ENCODE results near the gene TXNIP.

TXNIP gene

GRCh38 chr1:145963265-145964019, 32.9 kb downstream of the TXNIP start:
- no peak for DNase-seq (ENCODE audit: low read depth in 2 of 2)

GRCh38 chr1:145962157-145963102, 33.9 kb downstream of the TXNIP start:
- no peak for DNase-seq (ENCODE audit: low read depth in 2 of 2)

- DNase-seq (ENCODE audit: low read depth in 2 of 2): peak in 1 of 2 donors; percentile 57
These were observed 34.8 kb downstream of the TXNIP start for GRCh38 chr1:145961425-145962156.

- no peak for DNase-seq (ENCODE audit: low read depth in 2 of 2)
These were observed 35.3 kb downstream of the TXNIP start for GRCh38 chr1:145961109-145961424.

GRCh38 chr1:145960468-145961108, 35.8 kb downstream of the TXNIP start:
- DNase-seq (ENCODE audit: low read depth in 2 of 2): peak in 1 of 2 donors; percentile 47

- no peak for DNase-seq (ENCODE audit: low read depth in 2 of 2)
These were observed 36.4 kb downstream of the TXNIP start for GRCh38 chr1:145959957-145960467.

GRCh38 chr1:145959333-145959732, 37.0 kb downstream of the TXNIP start:
- no peak for DNase-seq (ENCODE audit: low read depth in 2 of 2)

GRCh38 chr1:145958734-145959133, 37.6 kb downstream of the TXNIP start:
- DNase-seq (ENCODE audit: low read depth in 2 of 2): no peak

- DNase-seq (ENCODE audit: low read depth in 2 of 2): peak; percentile 91 to 93
These were observed 38.7 kb downstream of the TXNIP start, which contains the start of gene LIX1L for GRCh38 chr1:145957443-145958319. LIX1L (minus strand) TSS chr1:145958017; CDS start chr1:145957927, 90 bp downstream.

- no peak for DNase-seq (ENCODE audit: low read depth in 2 of 2)
These were observed 39.5 kb downstream of the TXNIP start for GRCh38 chr1:145956781-145957442.

- DNase-seq (ENCODE audit: low read depth in 2 of 2): no peak
These were observed 40.0 kb downstream of the TXNIP start for GRCh38 chr1:145956361-145956760.

- no peak for DNase-seq (ENCODE audit: low read depth in 2 of 2)
These were observed 40.9 kb downstream of the TXNIP start for GRCh38 chr1:145955436-145955835.

- no peak for DNase-seq (ENCODE audit: low read depth in 2 of 2)
These were observed 42.5 kb downstream of the TXNIP start for GRCh38 chr1:145953861-145954260.

GRCh38 chr1:145952903-145953302, 43.5 kb downstream of the TXNIP start:
- no peak for DNase-seq (ENCODE audit: low read depth in 2 of 2)

GRCh38 chr1:145951526-145951925, 44.9 kb downstream of the TXNIP start:
- no peak for DNase-seq (ENCODE audit: low read depth in 2 of 2)

- no peak for DNase-seq (ENCODE audit: low read depth in 2 of 2)
These were observed 47.2 kb downstream of the TXNIP start for GRCh38 chr1:145949219-145949618.

- DNase-seq (ENCODE audit: low read depth in 2 of 2): no peak
These were observed 48.8 kb downstream of the TXNIP start for GRCh38 chr1:145947551-145947950.

GRCh38 chr1:145946477-145946986, 49.8 kb downstream of the TXNIP start:
- no peak for DNase-seq (ENCODE audit: low read depth in 2 of 2)

- no peak for DNase-seq (ENCODE audit: low read depth in 2 of 2)
These were observed 51.8 kb downstream of the TXNIP start for GRCh38 chr1:145944532-145944931.

GRCh38 chr1:145942871-145943270, 53.5 kb downstream of the TXNIP start:
- DNase-seq (ENCODE audit: low read depth in 2 of 2): no peak
